DND-41 (cell line): ENCODE results near the gene ABI2.
A peak's percentile ranks its signal among the peaks of the same experiment; 100 is the strongest.

Experiments
- ATAC-seq: fragments of 200-7000 bp; cut with Tn5 transposase; 3 replicates; pipeline ENCODE4 v1.9.1; 2021; ENCODE audit warnings: low read depth; ENCODE audit not compliant: insufficient read depth
- DNase-seq: peaks from one replicate; pipeline ENCODE4 v3.0.0-alpha.2; 2020
- H2AFZ ChIP-seq: 2 replicates; pipeline ENCODE4 v1.6.0; 2012; ENCODE audit warnings: low read depth, low read length
- H3K27ac ChIP-seq: 2 replicates; pipeline ENCODE4 v1.5.1; 2012; ENCODE audit warnings: low read length, inconsistent platforms
- H3K27me3 ChIP-seq: fragments of 200-600 bp; sonication (generic); 2 replicates; pipeline ENCODE4 v1.6.0; 2012; ENCODE audit warnings: low read length, mild to moderate bottlenecking, inconsistent platforms; ENCODE audit not compliant: insufficient read depth, poor library complexity
- H3K36me3 ChIP-seq: 2 replicates; pipeline ENCODE4 v1.5.1; 2012; ENCODE audit warnings: low read length, inconsistent platforms; ENCODE audit not compliant: insufficient read depth
- H3K4me1 ChIP-seq: 2 replicates; pipeline ENCODE4 v1.5.1; 2012; ENCODE audit warnings: mild to moderate bottlenecking, low read length; ENCODE audit not compliant: insufficient read depth
- H3K4me2 ChIP-seq: 2 replicates; pipeline ENCODE4 v1.6.0; 2012; ENCODE audit warnings: mild to moderate bottlenecking, moderate library complexity, low read length, inconsistent platforms; ENCODE audit not compliant: insufficient read depth
- H3K4me3 ChIP-seq, 2 experiments: fragments of 200-600 bp in 1 of 2; shearing (Covaris generic) in 1 of 2; 2 replicates each; pipeline ENCODE4 v1.5.1; 2012 to 2016; ENCODE audit warnings: inconsistent platforms in 2 of 2, low read length in 2 of 2, mild to moderate bottlenecking in 2 of 2, low read depth in 1 of 2, moderate library complexity in 1 of 2
- H3K79me2 ChIP-seq: 2 replicates; pipeline ENCODE4 v1.6.0; 2012; ENCODE audit warnings: low read length, inconsistent platforms; ENCODE audit not compliant: insufficient read depth
- H3K9ac ChIP-seq: 2 replicates; pipeline ENCODE4 v1.6.0; 2012; ENCODE audit warnings: low read depth, mild to moderate bottlenecking, inconsistent platforms, low read length, moderate library complexity
- H3K9me3 ChIP-seq: 2 replicates; pipeline ENCODE4 v1.5.1; 2012; ENCODE audit warnings: low read length, moderate library complexity, mild to moderate bottlenecking, inconsistent platforms; ENCODE audit not compliant: insufficient read depth, severe bottlenecking
- H4K20me1 ChIP-seq: 2 replicates; pipeline ENCODE4 v1.6.0; 2012; ENCODE audit warnings: low read length; ENCODE audit not compliant: insufficient read depth
- CTCF ChIP-seq: IDR thresholded peaks from 2 replicates; pipeline ENCODE4 v1.5.1; 2012; ENCODE audit warnings: borderline replicate concordance, low read length, moderate library complexity, mild to moderate bottlenecking; ENCODE audit not compliant: poor library complexity, severe bottlenecking; ENCODE audit errors: extremely low read depth
- EZH2 ChIP-seq: IDR thresholded peaks from 3 replicates; pipeline ENCODE4 v1.6.1; 2012; ENCODE audit warnings: borderline replicate concordance, low read depth, mild to moderate bottlenecking, moderate library complexity, low read length, inconsistent platforms; ENCODE audit not compliant: severe bottlenecking

The ABI2 gene

GRCh38 chr2:203327901-203328759 is at the start of gene ABI2:
Gene ABI2, plus strand, starts transcription at chr2:203328394. Its CDS starts 121 bp downstream, at chr2:203328515.
- Histone ChIP-seq H4K20me1 (peaks cover 6% of the 10 kb centered on the region; the same call in 1 of the 2 replicates), H3K27me3 (no peaks in the 10 kb centered on the region), H3K4me3 (peak within 1 kb of the TSS; percentile 82 to 99), H3K4me2 (peak within 1 kb of the TSS; percentile 64), H3K4me1 (peaks cover 34% of the 10 kb centered on the region), H3K9me3 (no peaks in the 10 kb centered on the region), H3K36me3 (no peaks in the 10 kb centered on the region), H3K27ac (peak within 1 kb of the TSS; percentile 84), H2AFZ (peak within 1 kb of the TSS; percentile 93), H3K9ac (peak within 1 kb of the TSS; percentile 90), H3K79me2 (peaks cover 49% of the 10 kb centered on the region)
- peak; percentile 89 for DNase-seq
- peak; percentile 81 for ATAC-seq
- TF ChIP-seq CTCF (no peak), EZH2 (no peak)

GRCh38 chr2:203279288-203279687 is 48.9 kb upstream of the ABI2 start:
- Histone ChIP-seq H3K9me3 (no peaks in the 10 kb centered on the region), H2AFZ (no peak overlapping the region), H3K4me1 (no peaks in the 10 kb centered on the region), H4K20me1 (no peaks in the 10 kb centered on the region), H3K36me3 (peaks cover 66% of the 10 kb centered on the region), H3K4me3 (no peak overlapping the region), H3K4me2 (no peak overlapping the region), H3K27me3 (no peaks in the 10 kb centered on the region), H3K79me2 (no peaks in the 10 kb centered on the region), H3K9ac (no peak overlapping the region), H3K27ac (no peak overlapping the region)
- no peak for ATAC-seq
- TF ChIP-seq EZH2, result no peak
- TF ChIP-seq CTCF, result no peak
- no peak for DNase-seq

GRCh38 chr2:203280428-203281064 is 47.6 kb upstream of the ABI2 start:
- Histone ChIP-seq H3K4me1 (no peaks in the 10 kb centered on the region), H4K20me1 (no peaks in the 10 kb centered on the region), H3K27ac (no peak overlapping the region), H3K9me3 (no peaks in the 10 kb centered on the region), H3K4me2 (no peak overlapping the region), H3K27me3 (no peaks in the 10 kb centered on the region), H2AFZ (no peak overlapping the region), H3K4me3 (no peak overlapping the region), H3K36me3 (peaks cover 71% of the 10 kb centered on the region), H3K79me2 (no peaks in the 10 kb centered on the region), H3K9ac (no peak overlapping the region)
- TF ChIP-seq CTCF (no peak), EZH2 (no peak)
- no peak for ATAC-seq
- no peak for DNase-seq
